ENCODE measurements around the gene HES7. TPM values are rescaled to one million over a fixed set of nuclear protein-coding genes. Genes with fewer than 3 reads are reported as not detected.

The HES7 gene
- total RNA-seq, 1 experiment from 2014 or later: 0.61 TPM

- no peak for TF ChIP-seq ZFX (IDR thresholded peaks at IDR 0.05)
- TF ChIP-seq TCF7L2 (IDR thresholded peaks at IDR 0.05; ENCODE audit: borderline replicate concordance, extremely low read depth, insufficient read depth, insufficient read length): no peak
- TF ChIP-seq EZH2phosphoT487 (IDR thresholded peaks at IDR 0.05; ENCODE audit: borderline replicate concordance): no peak
- TF ChIP-seq EGR1 (IDR thresholded peaks at IDR 0.05; ENCODE audit: low read depth): no peak
- no peak for TF ChIP-seq REST (IDR thresholded peaks at IDR 0.05; ENCODE audit: low read depth)
- no peak for TF ChIP-seq YY1 (IDR thresholded peaks at IDR 0.05; ENCODE audit: extremely low read depth, insufficient replicate concordance, low read depth, low read length)
- no peak for TF ChIP-seq CBX3 (IDR thresholded peaks at IDR 0.05; ENCODE audit: low read depth)
- TF ChIP-seq RAD21 (IDR thresholded peaks at IDR 0.05; ENCODE audit: low read depth): no peak
- TF ChIP-seq SRF (IDR thresholded peaks at IDR 0.05; ENCODE audit: low read depth): no peak
- no peak for TF ChIP-seq CTCF (IDR thresholded peaks at IDR 0.05 in 2 of 3, conservative IDR thresholded peaks at IDR 0.05 in 1 of 3; ENCODE audit: borderline replicate concordance in 1 of 3, insufficient read depth in 1 of 3, low read depth in 2 of 3, low read length in 2 of 3)
- no peak for TF ChIP-seq ATF3 (IDR thresholded peaks at IDR 0.05)
- no peak for TF ChIP-seq MAX (IDR thresholded peaks at IDR 0.05)
- TF ChIP-seq ZNF274 (IDR thresholded peaks at IDR 0.05; ENCODE audit: low read depth, low read length): no peak
- TF ChIP-seq JUND (IDR thresholded peaks at IDR 0.05): no peak
- TF ChIP-seq CEBPB (IDR thresholded peaks at IDR 0.05; ENCODE audit: low read depth): no peak
- no peak for TF ChIP-seq POLR2AphosphoS5 (IDR thresholded peaks at IDR 0.05; ENCODE audit: low read depth, low read length)
- no peak for TF ChIP-seq EZH2 (IDR thresholded peaks at IDR 0.05)
- no peak for TF ChIP-seq ELF1 (IDR thresholded peaks at IDR 0.05; ENCODE audit: borderline replicate concordance, low read depth)
- Histone ChIP-seq H3K9me3 (ENCODE audit: control insufficient read depth in 1 of 2, insufficient read depth in 1 of 2, low read depth in 1 of 2, low read length in 2 of 2) (no peaks in the 10 kb centered on the region), H3K27me3 (ENCODE audit: insufficient read depth, low read length) (no peaks in the 10 kb centered on the region), H3K9me2 (ENCODE audit: insufficient read depth) (no peaks in the 10 kb centered on the region), H3K4me3 (replicated peaks in 1 of 2; ENCODE audit: low read depth in 1 of 2, low read length in 2 of 2) (peak overlapping the region in 1 of 2 experiments; percentile 81; a peak in 2 of 4 replicates), H4K20me1 (ENCODE audit: insufficient read depth) (no peaks in the 10 kb centered on the region), H3K36me3 (ENCODE audit: control insufficient read depth in 1 of 2, insufficient read depth in 2 of 2, low read length in 2 of 2) (no peaks in the 10 kb centered on the region), H3K9ac (ENCODE audit: low read length) (no peak overlapping the region), H3K27ac (ENCODE audit: low read depth, low read length) (no peak overlapping the region), H3K4me2 (ENCODE audit: low read length) (peak overlapping the region; percentile 96), H3K79me2 (ENCODE audit: insufficient read depth, low read length) (peaks cover 4% of the 10 kb centered on the region; the same call in 1 of the 2 replicates), H3K4me1 (ENCODE audit: control insufficient read depth in 1 of 2, insufficient read depth in 2 of 2, low read length in 2 of 2) (peaks cover 2 to 25% of the 10 kb centered on the region in 2 experiments; a peak in 3 of 4 replicates), H2AFZ (ENCODE audit: low read depth, low read length, poor library complexity, severe bottlenecking) (no peak overlapping the region)
- intact Hi-C loops (cut with micrococcal nuclease): no loop called here
- DNase-seq (ENCODE audit: low read depth, low spot score) (no peak), ATAC-seq (no peak)
- BruUV-seq (replicated peaks): no TSS peak
- ChIA-PET RAD21 (ENCODE audit: low non-redundant PET in 1 of 2, low total read pairs in 2 of 2, uncharacterized antibody in 2 of 2, unreplicated experiment in 2 of 2) (no interaction called here), CTCF (interaction anchor here (1.0 to 1.4 kb wide), 3 partner anchors 13 to 129 kb away, joined by 3 to 4 read pairs (median 3); partner anchors contain the start of gene AURKB), POLR2A (no interaction called here)
Observed at GRCh38 chr17:8080799-8081219, 43.1 kb downstream of the HES7 start.
